GM12878 (cell line): ENCODE measurements around the gene BEST1. TPM values are rescaled to one million over a fixed set of nuclear protein-coding genes. Genes with fewer than 3 reads are reported as not detected.

Experiments used
- BCL11A ChIP-seq: IDR thresholded peaks from 2 replicates; pipeline ENCODE4 v1.6.1; 2011; ENCODE audit warnings: low read depth, low read length
- BMI1 ChIP-seq: fragments of 450-650 bp; IDR thresholded peaks from 2 replicates; pipeline ENCODE4 v1.6.1; 2016; ENCODE audit warnings: mild to moderate bottlenecking, moderate library complexity, borderline replicate concordance
- CEBPZ ChIP-seq: fragments of 150-350 bp; IDR thresholded peaks from 2 replicates; pipeline ENCODE4 v1.6.1; 2016; ENCODE audit warnings: low read depth, low read length
- E4F1 ChIP-seq: fragments of 450-650 bp; IDR thresholded peaks from 2 replicates; pipeline ENCODE4 v1.6.1; 2018; ENCODE audit warnings: borderline replicate concordance, mild to moderate bottlenecking; ENCODE audit not compliant: partially characterized antibody
- ELK1 ChIP-seq: IDR thresholded peaks from 2 replicates; pipeline ENCODE4 v1.6.1; 2012; ENCODE audit warnings: low read depth, low read length, improper control_type of control experiment
- EP300 ChIP-seq, 2 experiments: fragments of 150-350 bp in 1 of 2; IDR thresholded peaks; 2 replicates each; pipeline ENCODE4 v1.6.1; 2011 to 2012; ENCODE audit warnings: low read depth in 2 of 2, low read length in 2 of 2, borderline replicate concordance in 1 of 2, improper control_type of control experiment in 1 of 2, inconsistent platforms in 1 of 2; ENCODE audit not compliant: control insufficient read depth in 1 of 2
- ETV6 ChIP-seq, 2 experiments: fragments of 450-650 bp in 1 of 2; IDR thresholded peaks in 1 of 2; conservative IDR thresholded peaks in 1 of 2; 2 replicates each; pipeline ENCODE4 v1.6.1; 2014; ENCODE audit warnings: antibody characterized with exemption in 1 of 2, borderline replicate concordance in 1 of 2, low read depth in 1 of 2, mild to moderate bottlenecking in 1 of 2, moderate library complexity in 1 of 2
- NFIC ChIP-seq: IDR thresholded peaks from 2 replicates; pipeline ENCODE4 v1.6.1; 2012; ENCODE audit warnings: low read depth, mild to moderate bottlenecking, inconsistent platforms, low read length, moderate library complexity
- NKRF ChIP-seq: fragments of 450-650 bp; conservative IDR thresholded peaks from 2 replicates; pipeline ENCODE4 v1.6.1; 2017; ENCODE audit warnings: mild to moderate bottlenecking, moderate library complexity
- PKNOX1 ChIP-seq: fragments of 450-650 bp; IDR thresholded peaks from 2 replicates; pipeline ENCODE4 v1.6.1; 2016; ENCODE audit warnings: mild to moderate bottlenecking
- SMARCA5 ChIP-seq: fragments of 450-650 bp; IDR thresholded peaks from 2 replicates; pipeline ENCODE4 v1.6.1; 2017; ENCODE audit warnings: mild to moderate bottlenecking
- SPI1 ChIP-seq: IDR thresholded peaks from 2 replicates; pipeline ENCODE4 v1.6.1; 2011; ENCODE audit warnings: low read depth, mild to moderate bottlenecking, low read length, moderate library complexity, borderline replicate concordance; ENCODE audit not compliant: insufficient read depth
- polyA plus RNA-seq, 11 experiments: library from polyadenylated mRNA; depleted of rRNA in 4 of 11; unstranded in 6 of 11; stranded (reverse) in 5 of 11; fragments of >200 nt; fragmentation: Nextera tagmentation in 4 of 11; fragmentation: Illumina TruSeq in 1 of 11; extraction: Ambion mirVana in 4 of 11; extraction: Trizol in 1 of 11; gene quantifications; 1 replicate in 1 of 11; 2 replicates in 10 of 11; pipeline versions ENCODE4 v1.2.1 to v1.2.3, GENCODE V29; 2011 to 2016; ENCODE audit warnings: inconsistent platforms in 2 of 11, missing spikeins in 2 of 11, low read depth in 1 of 11
- total RNA-seq, 4 experiments: library from RNA; depleted of rRNA in 3 of 4; stranded (reverse); fragments of >200 nt in 3 of 4; fragmentation: Illumina TruSeq in 1 of 4; extraction: Trizol in 1 of 4; gene quantifications; 2 replicates each; pipeline versions ENCODE4 v1.2.1 to v1.2.3, GENCODE V29; 2013 to 2021
- TF ChIP-seq, protein P1 (sequence below): IDR thresholded peaks from 2 replicates; pipeline ENCODE4 v1.6.1; 2012; ENCODE audit warnings: low read length, inconsistent platforms
- TF ChIP-seq, protein P2 (sequence below): IDR thresholded peaks from 2 replicates; pipeline ENCODE4 v1.6.1; 2011; ENCODE audit warnings: borderline replicate concordance, low read depth, mild to moderate bottlenecking, moderate library complexity, mixed read lengths, low read length; ENCODE audit not compliant: insufficient read depth; ENCODE audit errors: extremely low read length

BEST1 gene
- total and polyA plus RNA-seq, 10 of the 15 experiments (the other 5 are each of a cell fraction or from before 2014, with no cell fraction given): 0.03 to 3.4 (median 0.15) TPM; not detected in 1

DNA sequence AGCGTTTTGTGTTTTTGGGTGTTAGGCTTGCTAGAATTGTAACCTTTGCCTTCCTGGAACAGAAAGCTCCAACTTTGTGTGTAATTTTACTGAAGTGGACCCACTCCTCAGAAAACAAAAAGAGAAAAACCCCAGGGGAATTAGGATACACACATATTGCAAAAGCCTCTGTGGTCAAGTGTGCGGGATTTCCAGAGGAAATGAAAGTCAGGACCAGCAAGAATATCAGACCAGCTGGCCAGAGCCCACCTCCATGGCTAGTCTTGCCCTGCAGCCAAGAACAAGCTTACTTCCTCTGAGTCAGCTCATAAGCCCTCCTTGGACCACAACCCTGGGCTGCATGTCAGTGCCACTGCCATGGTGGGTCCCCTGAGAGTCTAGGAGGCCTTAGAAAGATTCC, 54.3 kb downstream of the BEST1 start (continued):
- TF ChIP-seq ELK1 (no peak), E4F1 (no peak), BCL11A (0 out of 2 replicates have a peak, but pooled peaks have one; percentile 38), SMARCA5 (no peak), CEBPZ (no peak), PKNOX1 (no peak), ETV6 (conservative IDR thresholded peaks at IDR 0.05 in 1 of 2, IDR thresholded peaks at IDR 0.05 in 1 of 2; ENCODE audit: borderline replicate concordance in 1 of 2, low read depth in 1 of 2) (peak in 1 of 2 experiments; percentile 82; a peak in 2 of 4 replicates), NFIC (peak; percentile 60; the same call in 1 of the 2 replicates), SPI1 (peak; percentile 68; the same call in 1 of the 2 replicates), BMI1 (no peak), NKRF (no peak), EP300 (IDR thresholded peaks at IDR 0.05; ENCODE audit: borderline replicate concordance in 1 of 2, control insufficient read depth in 1 of 2, low read depth in 2 of 2, low read length in 2 of 2) (0 out of 4 replicates have a peak, but pooled peaks of 1 of the 2 experiments have one; percentile 16)
- TF ChIP-seq, protein P1, sequence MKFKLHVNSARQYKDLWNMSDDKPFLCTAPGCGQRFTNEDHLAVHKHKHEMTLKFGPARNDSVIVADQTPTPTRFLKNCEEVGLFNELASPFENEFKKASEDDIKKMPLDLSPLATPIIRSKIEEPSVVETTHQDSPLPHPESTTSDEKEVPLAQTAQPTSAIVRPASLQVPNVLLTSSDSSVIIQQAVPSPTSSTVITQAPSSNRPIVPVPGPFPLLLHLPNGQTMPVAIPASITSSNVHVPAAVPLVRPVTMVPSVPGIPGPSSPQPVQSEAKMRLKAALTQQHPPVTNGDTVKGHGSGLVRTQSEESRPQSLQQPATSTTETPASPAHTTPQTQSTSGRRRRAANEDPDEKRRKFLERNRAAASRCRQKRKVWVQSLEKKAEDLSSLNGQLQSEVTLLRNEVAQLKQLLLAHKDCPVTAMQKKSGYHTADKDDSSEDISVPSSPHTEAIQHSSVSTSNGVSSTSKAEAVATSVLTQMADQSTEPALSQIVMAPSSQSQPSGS: 0 out of 2 replicates have a peak, but pooled peaks have one; percentile 25
- TF ChIP-seq, protein P2, sequence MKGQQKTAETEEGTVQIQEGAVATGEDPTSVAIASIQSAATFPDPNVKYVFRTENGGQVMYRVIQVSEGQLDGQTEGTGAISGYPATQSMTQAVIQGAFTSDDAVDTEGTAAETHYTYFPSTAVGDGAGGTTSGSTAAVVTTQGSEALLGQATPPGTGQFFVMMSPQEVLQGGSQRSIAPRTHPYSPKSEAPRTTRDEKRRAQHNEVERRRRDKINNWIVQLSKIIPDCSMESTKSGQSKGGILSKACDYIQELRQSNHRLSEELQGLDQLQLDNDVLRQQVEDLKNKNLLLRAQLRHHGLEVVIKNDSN: no peak
